DMS 273 (cell line): ENCODE measurements around the gene TRIL.

ENCODE experiments used
- DNase-seq: peaks from one replicate; lab custom pipeline; 2025; ENCODE audit not compliant: unreplicated experiment; lab: John Stamatoyannopoulos, UW

The TRIL gene

DNA sequence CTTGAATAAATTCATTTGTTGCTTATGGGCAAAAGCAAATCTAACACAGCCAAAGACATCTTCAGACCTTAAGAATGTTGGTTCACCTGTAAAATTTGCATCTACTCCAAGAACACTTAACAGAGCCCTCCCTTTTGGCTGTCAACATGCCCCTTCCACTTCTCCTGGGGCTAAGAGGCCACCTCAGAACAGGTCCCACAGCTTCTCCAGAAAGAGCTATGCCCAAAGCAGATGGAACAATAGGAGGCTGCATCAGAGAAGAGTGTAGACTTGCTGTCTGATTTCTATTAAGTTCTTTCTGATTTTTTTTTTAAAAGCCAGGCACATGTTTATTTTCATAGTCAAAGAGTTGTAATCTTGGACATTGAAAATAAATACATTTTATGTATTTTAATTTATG is 26.1 kb upstream of the TRIL start:
- DNase-seq, result no peak

DNA sequence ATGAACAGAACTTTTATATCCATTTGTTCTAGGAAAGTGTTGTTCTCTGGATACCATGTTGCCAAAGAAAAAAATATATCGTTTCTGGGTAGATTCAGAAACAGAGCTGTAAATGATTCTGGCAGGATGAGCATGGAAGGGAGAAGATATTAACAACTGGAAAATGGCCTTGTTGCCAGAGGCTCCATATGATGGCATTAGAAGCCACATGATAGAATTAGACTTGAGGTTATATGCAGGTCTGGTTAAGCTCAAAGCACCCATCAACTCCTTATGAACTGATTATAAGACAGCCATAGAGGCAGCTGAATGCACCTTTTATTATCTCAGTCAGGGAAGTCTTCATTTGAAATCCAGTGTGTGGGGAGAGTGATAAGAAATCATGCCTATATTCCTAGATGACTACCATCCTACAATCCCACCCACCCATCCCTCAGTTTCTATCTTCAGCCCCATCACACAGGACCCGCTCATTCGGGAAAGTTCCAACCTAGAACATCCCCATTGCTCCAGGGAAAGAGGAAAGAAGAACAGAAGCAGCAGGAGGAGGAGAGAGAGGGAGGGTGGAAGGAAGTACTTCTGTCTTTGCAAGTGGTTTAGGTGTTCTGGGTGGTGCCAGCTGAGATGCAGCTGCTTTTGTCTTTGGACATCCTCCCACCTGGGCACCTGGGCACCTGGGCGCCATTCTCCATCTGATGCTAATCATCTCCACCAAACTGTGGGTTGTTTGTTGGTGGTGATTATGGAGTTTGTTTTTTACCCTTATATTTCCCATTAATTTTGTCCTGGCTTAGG is 25.5 kb upstream of the TRIL start:
- DNase-seq, result no peak

DNA sequence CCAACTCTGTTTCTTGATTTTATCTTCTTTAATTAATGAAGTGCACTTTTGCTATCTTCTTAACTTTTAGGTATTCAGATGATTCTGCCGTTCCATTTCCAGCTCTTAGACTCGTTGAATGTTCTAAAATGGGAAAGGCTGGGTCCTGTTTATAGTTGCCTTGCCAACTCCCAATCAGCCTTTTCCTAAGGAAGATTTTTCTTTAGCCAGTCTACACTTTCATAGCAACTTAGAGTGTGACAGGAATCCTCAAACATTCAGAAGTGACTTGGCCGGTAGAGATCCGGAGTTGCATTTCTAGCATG is 23.0 kb upstream of the TRIL start:
- DNase-seq, result no peak

DNA sequence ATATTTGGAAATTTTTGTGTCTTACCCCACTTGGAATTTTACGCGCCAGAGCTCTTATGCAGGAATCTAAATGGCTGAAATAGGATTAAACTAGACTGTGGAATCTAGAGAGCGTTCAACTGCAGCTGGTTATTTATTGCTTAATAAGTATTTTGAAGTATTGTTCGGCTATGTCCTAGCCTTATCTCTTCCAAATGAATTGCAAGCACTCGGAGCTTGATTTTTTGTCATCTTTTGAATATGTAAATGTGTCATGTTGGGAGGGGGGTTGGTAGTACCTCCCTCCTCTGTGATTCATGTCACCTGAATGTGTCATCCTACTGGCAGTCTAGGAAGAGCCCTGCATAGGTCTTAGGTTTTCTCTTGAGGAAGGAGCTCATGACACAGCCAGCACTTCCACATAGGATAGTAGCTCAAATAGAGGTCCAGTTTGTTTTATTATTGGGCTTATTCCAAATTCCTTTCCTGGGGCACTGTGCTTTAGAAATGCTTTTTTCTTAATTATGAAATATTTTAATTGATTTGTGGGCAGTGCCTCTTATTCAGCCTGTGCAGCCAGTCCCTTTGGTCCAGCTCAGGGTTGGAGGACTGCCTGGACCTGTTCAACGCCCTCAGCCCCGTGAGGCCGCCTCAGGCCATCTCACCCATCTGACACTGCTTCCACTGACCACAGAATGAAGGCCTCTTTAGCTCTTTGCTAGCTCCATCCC is 22.5 kb upstream of the TRIL start:
- no peak for DNase-seq

DNA sequence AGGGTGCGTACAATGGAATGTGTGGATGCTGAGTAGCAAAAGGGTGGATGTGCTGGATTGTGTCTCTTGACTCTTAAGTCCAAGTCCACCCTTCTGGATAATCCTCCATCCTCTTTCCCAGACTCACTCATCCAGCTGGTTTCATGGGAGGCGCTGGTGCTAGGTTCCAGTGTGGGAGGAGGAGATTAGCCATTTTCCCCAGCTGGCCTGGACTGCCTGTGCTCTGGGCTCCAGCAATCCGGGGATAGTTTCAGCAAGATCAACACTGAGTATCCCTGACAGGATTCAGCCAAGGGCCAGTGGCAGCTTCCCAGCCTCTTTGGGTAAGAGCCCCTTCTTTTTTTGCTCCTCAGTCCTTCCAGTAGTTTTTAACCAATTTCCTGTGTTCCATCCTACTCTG is 21.6 kb upstream of the TRIL start:
- no peak for DNase-seq

DNA sequence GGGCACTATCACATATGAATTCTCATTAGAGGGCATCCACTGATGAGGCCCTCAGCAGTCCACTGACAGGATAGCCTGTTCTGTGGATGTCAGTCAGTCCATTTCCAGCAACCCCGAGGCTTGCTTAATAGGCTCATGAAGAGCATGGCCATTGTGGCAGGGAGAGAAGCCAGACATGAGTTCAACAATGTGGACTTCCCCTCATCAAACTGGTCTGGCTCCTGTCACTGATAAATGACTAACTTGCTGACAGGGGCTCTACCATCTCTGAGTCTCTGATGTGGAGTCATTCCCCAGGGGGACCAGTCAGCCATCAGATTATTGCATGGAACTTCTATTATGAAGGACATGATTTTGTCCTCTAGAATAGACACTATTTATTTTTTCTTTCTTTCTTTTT is 19.8 kb upstream of the TRIL start:
- DNase-seq, result no peak

DNA sequence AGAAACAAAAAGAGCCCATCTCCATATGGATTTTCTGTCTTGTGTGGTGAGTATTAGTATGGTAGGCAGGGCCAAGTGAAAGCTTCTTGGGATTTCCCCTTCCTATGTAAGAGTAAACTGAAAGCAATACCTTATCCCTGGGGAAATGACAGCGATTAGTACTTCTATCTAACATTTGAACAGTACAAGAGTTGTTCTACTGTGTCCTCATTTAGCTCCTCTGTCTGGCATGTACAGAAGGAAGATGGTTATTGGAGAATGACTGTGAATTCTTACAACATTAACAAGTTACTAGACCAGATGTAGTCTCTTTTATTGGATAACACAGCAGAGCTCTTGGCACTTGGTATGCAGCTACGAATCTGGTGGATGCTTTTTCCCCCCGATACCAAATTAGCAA is 17.9 kb upstream of the TRIL start:
- DNase-seq, result no peak

DNA sequence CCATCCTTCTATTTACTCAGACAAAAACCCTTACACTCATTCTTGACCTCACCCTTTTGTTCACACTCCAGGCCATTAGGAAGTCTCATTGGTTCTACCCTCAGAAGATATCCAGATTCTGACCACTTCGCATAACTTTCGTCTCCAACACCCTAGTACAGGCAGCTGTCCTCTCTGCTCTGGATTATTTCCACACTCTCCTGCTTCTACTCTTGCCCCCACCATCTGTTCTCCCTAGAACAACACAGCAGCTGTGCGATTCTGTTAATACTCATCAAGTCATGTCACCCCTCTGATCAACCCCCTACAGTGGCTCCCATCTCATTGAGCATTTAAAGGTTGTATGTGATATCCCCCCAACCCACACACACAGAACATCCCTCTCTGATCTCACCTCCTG is 15.5 kb upstream of the TRIL start:
- peak; percentile 89 for DNase-seq

DNA sequence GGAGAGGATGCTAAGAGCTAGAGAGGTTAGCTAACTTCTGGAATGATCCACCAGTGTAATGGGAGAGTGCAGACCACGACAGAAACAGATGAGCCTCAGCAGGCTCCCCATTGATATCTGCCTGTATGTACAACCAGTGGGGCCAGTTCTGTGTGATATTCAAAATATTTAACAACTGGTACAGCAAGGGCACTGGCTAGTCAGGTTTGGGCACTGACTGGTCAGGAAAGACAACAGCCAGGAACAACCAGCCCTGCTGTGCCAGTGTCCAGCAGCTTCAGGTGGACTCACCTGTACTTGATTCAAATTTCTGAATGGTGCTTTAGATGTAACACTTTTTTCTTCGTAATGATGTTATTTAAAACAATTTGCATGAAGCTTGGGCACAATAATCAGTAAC is 5.9 kb upstream of the TRIL start:
- no peak for DNase-seq

DNA sequence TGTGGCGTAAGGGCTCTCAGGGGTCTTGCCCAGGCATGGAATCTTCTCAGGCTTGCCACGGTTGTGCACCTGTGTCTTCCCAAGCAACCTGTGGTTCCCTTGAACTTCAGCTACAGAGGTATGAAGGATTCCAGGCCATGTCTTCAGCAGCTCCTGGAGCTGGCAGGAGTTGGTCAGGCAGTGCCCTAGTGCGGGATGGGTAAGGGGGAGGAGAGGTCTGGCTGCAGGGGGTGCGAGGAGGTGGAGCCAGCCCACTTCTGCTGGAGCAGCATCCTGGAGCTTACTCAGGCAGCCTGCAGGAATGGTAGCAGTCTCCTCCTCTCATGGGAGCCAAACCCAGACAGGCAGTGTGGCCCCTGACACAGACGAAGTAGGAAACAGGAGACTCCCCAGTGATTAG is 3.8 kb upstream of the TRIL start:
- DNase-seq, result no peak

DNA sequence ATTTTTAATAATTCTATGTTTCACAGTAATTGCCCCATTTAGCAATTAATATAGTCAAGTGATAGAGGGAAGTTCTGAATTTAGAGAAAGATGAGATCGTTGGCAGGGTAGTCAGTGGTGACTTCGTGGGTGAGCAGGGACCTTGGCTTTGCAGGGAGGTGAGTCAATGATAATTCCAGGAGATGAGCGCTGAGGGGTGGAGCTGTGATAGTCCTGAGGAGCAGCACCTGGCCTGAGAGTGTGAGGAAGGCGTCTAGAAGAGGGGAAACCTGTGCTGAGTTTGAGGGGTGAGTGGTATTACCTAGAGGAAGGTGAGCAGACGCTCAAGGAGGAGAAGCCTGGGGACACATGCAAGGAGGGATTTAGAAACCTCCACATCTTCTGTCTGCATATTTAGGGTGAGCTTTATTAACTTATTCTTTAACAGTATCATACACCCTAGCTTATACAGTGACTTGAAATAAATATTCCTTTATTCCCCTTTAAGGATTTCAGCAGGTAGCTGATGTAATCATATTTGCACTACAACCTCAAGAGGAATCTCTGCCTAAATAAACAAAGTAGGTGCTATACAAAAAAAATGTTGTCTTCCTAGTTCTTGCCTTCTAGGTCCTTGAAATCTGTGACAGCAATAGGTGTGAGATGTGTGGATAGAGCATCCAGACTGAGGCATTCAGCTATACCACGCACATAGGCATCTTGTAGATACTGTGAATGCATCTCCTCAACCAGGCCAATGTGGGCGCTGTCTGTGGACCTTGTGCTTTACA is 2.1 kb upstream of the TRIL start:
- no peak for DNase-seq

DNA sequence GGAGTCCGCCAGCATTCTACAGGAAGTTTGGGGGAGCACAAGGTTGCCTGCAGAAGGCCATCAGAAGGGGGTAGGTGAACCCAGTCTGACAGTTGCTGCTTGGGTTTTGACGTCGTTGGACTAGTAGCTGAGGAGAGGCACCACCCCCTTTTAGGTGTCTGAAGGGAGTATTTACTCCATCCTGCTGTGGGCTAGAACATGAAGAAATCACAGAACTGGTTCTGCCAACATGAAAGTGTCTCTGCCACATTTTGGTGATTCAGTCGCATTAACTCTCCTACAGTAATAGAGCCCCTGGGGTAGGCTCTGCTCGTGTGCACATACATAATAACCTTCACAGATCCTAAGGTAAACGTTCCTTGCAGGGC is 834 bp upstream of the TRIL start:
- no peak for DNase-seq

DNA sequence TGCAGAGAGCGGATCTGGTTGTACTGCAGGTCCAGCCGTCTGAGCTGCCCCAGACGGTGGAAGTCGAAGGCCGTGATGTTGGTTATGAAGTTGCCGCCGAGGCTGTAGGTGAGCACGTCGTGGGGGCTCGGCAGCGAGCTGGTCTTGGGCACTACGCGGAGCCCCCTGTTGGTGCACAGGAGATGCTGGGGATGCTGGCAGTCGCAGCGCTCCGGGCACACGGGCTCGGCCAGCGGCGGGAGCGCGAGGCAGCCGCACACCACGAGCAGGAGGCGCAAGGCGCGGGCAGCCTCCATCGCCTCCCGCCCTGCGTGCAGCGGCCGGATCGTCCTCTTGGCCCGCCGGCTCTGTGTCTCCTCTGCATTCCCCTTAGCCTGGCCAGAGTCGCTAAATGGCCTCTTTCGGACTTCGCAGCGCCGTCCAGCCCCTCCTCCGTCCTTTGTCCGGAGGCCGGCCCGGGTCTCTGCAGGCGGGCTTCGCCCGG is 337 bp downstream of the TRIL start:
- peak; percentile 83 for DNase-seq

DNA sequence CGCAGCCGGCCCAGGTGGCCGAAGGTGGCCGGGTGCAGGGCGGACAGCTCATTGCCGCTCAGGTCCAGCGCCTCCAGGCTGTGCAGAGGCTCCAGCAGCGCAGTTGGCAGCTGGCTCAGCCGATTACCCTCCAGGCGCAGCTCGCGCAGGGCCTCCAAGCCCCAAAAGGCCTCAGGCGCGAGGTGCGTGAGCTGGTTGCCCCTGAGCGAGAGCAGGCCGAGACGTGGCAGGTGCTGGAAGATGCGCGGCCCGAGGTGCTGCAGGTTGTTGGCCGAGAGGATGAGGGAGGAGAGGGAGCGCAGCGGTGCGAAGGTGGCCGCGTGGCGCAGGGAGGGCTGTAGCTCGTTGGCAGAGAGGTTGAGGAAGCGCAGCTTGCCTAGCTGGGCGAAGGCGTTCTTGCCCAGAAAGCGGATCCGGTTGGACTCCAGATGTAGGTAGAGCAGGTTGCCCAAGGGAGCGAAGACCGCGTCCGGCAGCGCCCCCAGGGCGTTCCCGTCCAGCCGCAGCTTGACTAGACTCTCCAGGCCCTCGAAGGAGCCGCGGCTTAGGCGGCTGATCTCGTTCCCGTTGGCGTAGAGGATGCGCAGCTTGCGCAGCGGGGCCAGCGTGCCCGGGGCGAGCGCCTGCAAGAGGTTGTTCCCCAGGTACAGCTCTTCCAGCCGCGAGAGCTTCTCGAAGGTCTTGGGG is 923 bp downstream of the TRIL start:
- peak; percentile 96 for DNase-seq

DNA sequence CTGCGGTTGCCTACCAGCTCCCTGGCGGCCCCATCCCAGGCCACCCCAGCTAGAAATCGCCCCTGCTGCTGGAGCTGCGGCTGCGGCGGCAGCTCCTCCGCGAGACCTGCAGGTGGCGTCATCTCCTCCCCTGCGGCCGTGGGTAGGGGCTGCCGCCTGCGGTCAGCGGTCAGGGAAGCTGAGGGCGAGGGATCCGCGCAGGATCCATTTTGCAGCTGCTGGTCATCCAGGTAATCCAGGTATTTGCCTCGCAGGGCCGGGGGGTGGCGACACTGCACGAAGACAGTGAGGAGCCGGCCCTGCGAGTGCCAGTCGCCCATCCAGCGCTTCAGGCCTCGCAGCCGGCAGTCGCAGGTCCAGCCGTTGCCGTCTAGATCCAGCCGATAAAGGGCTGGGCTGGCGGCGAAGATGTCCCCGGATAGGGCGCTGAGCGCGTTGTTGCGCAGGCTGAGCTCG is 1.5 kb downstream of the TRIL start:
- peak; percentile 97 for DNase-seq

DNA sequence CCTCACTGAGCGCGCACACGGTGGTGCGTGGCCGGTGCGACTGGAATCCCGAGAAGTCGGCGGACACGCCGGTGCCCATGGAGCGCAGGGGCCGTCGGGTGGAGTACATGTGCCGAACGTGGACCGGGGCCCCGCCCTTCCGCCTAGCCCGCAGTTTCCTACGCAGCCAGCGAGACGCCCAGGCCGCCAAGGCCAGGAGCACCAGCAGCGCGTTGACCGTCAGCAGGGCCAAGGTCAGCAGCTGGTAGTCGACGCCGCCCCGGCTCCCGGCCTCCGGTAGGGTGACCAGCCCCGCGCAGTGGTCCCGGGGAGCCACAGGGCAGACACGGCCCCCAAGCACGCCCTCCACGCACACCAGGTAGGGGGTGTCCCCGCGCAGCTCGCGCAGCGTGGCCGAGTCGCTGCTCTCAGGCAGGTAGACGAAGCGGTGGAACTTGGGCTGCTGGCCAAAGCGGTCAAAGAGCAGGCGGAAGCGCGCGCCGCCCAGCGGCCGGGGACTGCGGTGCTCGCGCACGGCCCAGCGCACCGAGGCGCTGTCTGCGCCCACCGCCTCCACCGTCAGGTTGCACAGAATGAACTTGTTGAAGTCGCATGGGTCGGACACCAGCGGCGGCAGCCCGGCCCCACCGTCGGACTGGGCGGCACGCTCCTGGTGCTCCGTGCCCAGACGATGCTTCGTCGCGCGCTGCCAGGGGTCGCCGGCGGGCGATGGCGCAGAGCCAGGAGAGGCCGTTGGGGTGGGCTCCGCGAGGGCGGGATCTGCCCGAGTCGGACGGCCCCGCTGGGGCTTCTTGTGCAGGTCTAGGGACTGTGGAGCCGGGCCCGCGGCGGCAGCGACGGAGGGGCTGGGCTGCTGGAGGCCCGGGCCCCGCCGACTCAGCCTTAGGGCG is 2.2 kb downstream of the TRIL start:
- DNase-seq, result peak; percentile 98

DNA sequence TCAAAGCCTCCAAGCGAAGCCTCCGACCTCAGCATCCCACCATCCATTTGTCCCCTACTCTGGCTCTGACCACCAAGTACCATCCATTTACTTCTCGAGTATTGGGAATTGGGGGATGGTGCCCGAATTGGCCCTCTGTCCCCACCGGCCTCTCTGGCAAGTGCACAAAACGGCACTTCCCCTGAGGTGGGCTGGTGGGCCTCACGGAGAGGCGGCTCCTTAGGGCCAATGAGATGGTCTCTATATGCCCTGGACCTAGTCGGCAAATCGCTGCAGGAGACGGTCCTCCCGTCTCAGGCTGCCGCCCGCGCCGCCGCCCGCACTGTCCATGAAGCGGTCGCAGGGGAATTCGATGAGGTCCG is 2.8 kb downstream of the TRIL start:
- DNase-seq, result no peak

DNA sequence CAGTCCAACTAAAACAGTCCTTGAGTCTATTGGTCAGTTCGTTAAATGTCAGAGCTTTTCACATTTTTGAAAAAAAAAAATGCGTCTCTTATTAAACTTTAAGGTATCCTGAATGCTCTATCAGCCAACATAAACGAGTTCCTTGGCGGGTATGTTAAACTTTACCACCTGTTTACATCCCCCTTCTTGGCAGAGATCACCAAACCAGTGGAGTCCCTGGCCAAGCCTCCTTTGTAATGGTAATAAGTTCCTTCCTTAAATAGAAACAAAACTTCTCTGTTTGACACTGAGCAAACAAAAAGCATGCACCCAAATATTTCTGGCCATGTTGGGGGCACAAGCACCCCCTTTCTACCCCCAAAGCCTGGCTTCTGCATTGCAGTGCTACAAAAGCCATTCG is 3.2 kb downstream of the TRIL start:
- peak; percentile 82 for DNase-seq

DNA sequence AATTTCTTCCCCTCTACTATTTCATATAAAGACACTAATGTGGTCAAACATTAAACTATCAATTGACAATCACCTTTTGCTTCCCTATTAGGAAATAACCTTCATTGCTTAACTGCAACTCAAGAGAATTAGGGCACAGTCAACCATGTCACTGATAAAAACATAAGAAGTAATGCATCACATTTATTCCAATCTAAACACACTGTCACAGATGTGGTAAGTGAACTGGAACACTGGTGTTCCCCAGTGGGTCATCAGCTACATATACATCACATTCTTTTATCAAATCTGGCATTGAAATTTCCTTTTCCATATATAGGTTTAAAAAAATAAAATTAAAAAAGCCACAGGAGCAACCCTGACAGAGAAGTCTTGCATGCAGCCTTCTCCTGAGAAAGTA is 3.7 kb downstream of the TRIL start:
- no peak for DNase-seq

DNA sequence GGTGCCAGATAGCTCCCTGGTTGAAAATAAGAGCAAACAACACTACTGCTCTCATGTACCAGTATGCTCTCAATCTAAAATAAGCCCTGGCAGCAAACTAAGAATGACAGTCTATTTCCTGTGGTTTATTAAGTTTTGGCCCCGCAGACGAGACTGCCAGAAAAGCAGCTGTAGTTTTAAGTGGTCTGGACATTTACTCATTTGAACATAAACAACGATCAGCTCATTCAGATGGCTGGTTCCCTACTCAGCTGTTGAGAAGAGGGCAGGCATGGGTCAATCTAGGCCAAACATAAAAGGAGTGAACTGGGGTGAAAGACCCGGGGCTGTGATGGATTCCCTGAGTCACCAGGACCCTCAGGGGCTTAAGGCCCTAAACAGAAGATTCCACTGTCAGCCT is 4.5 kb downstream of the TRIL start:
- DNase-seq, result peak; percentile 39

DNA sequence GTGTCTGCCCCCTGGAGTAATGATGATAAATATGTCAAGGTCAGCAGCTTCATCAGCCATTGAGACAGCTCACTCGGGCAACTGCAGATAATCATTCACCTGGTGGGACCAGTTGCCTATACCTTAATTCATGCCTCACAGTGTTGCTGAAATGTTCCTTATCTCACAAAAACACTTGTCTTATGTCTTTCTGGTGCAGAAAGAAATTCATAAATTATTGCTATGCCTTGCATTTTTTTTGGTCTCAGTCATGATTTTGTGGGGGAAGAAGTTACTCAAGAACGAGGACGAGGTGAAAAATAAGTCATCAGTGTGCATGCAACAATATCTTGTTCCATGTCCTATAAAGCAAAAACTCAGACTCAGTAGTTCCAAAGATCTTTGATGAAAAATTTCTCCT is 16.0 kb downstream of the TRIL start:
- no peak for DNase-seq
